OCI-LY3 (cell line): ENCODE results near the gene RPS3.

Experiments used
- EZH2phosphoT487 ChIP-seq: fragments of 200-600 bp; shearing (Covaris generic); IDR thresholded peaks from 2 replicates; pipeline ENCODE4 v1.6.1; 2018; ENCODE audit warnings: antibody characterized with exemption, mixed run types, low read depth
- TF ChIP-seq, protein P1 (sequence below): fragments of 200-600, 300-600 bp; sonication (generic); IDR thresholded peaks from 2 replicates; pipeline ENCODE4 v1.5.1; 2014; ENCODE audit warnings: antibody characterized with exemption, low read length, low read depth

GRCh38 chr11:75432911-75433321 lies 33.6 kb downstream of the RPS3 start, which contains the start of gene KLHL35:
- TF ChIP-seq, protein P1, sequence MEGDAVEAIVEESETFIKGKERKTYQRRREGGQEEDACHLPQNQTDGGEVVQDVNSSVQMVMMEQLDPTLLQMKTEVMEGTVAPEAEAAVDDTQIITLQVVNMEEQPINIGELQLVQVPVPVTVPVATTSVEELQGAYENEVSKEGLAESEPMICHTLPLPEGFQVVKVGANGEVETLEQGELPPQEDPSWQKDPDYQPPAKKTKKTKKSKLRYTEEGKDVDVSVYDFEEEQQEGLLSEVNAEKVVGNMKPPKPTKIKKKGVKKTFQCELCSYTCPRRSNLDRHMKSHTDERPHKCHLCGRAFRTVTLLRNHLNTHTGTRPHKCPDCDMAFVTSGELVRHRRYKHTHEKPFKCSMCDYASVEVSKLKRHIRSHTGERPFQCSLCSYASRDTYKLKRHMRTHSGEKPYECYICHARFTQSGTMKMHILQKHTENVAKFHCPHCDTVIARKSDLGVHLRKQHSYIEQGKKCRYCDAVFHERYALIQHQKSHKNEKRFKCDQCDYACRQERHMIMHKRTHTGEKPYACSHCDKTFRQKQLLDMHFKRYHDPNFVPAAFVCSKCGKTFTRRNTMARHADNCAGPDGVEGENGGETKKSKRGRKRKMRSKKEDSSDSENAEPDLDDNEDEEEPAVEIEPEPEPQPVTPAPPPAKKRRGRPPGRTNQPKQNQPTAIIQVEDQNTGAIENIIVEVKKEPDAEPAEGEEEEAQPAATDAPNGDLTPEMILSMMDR = no peak
- no peak for TF ChIP-seq EZH2phosphoT487
